GOT3 (cell line): ENCODE data around the gene BANF2.
"Not testable (repeated sequence)": the region's sequence is repeated elsewhere in the genome, so short reads cannot be mapped to it uniquely, and the experiment has no call there.

Experiments
- DNase-seq: peaks from one replicate; lab custom pipeline; 2025; ENCODE audit warnings: mixed read lengths; lab: John Stamatoyannopoulos, UW

The BANF2 gene

DNA sequence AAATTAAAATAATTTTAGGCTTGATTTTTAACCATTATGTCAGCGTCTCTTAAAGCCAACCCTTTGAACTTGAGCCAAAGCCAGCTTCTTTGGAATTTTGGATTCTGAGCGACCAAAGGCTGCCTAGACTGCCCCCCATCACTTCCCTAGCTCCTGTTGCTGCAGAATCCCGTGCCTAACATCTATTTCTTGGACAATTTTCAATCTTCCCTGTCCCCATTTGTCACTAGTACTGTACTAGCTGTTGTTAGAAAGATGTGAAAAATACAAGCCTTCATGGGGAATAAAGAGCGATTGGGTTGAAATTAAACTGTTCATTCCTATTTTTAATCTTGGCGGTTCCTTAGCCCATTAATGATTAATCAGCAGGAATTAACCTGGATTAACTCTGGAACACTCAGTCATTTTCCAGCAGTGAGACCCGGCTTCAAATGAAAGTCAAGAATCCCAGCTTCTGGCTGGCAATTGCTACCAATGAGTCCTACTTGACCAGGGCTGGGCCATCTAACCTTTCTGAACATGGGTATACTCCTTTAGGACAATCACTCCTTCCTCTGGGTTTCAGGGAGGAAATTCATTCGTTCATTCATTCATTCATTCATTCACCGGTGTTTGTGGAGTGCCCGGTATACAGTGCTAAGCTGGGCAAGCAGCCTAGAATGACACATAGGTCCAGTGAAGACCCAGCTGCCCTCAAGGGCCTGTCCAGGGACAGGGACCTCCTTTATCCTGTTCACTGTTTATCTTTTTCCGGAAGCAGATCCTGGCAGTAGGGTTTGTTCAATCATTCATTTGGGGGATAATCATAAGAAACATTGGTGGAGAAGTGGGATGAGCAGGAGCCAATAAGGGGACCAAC, 16.3 kb upstream of the BANF2 start:
- DNase-seq, result no peak

DNA sequence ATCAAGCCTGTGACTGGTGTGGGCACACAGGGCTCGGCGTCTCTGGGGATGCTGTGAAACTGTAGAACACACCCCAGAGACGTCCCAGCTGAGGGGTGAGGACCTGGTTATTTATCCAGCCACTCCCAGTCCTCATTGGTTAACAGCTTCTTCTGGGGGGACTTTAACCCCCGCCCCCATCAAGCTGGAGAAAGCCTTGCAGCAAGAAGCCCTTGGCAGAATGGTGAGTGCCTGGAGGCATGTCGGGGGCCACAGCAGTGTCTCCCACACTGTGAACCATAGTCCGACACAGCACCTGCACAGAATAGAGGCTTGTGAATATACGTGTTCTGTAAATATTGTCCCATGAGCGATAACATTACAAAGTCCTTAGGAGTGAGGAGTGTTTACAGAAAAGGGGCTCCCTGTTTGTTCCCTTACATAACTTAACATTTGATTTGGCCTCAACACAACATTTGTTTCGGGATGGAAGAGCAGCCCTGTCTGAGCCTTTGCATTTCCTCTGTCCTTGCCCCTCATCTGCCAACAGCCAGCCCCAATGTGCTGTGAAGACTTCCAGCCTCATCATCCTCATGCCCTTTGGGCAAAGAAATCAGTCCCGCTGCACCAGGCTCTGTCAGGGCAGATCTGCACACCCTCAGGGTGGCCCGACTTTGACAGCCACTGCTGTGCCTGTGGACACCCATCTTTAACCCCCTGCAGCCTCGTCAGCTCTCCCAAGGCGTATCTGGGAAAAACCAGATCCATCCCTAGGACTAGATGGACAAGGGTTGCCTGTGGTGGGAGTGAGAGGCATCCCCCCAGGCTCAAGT, 15.5 kb upstream of the BANF2 start:
- no peak for DNase-seq

DNA sequence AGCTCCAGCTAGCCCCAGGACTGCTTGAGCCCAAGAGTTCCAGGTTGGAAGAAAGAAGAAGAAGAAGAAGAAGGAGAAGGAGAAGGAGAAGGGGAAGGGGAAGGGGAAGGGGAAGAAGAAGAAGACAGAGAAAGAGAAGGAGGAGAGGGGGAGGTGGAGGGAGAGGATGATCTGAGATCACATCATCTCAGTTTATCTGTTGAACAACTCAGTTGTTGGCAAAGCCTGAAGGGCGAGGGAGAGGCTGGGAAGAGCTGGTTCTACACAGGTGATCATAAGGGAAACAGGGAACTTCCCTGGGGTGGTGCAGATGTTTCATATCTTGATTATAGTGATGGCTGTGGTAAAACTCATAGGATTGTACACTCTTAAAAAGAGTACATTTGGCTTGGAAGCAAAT, 14.6 kb upstream of the BANF2 start:
- DNase-seq, result no peak

DNA sequence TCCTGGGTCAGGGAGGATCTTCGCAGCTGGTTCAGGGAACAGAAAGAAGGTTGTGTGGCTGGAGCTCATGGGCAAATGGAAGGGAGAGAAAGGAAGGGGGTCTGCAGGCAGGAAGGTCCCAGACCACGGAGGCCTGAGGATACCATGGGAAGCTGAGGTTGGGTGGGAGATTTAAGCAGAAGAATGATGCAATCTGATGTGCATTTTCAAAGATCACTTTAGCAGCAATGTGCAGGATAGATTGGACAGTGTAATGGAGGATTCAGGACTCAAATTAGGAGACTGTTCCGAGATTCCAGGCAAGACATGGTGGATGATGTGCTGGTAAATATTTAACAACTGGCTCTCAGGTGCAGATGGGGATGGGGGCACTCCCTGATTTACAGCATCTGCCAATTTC, 12.0 kb upstream of the BANF2 start:
- DNase-seq, result no peak

DNA sequence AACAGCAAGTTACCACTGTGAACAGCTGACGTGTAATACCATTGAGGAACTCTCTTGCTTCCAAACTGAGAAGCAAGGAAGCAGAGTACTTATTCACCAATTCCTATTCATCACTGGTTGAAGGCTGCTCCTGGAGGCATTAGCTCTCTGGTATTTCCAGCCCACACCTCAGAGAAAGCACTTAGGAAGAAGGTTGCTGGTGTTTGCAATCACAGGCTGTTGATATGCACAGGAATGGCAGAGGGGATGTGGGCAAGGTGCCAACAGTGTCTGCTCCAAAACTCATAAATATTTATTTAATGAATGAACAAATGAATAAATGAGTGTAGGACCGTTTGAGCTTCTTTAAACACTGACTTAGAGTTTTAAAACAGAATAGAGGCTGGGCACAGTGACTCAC, 10.8 kb upstream of the BANF2 start:
- no peak for DNase-seq

DNA sequence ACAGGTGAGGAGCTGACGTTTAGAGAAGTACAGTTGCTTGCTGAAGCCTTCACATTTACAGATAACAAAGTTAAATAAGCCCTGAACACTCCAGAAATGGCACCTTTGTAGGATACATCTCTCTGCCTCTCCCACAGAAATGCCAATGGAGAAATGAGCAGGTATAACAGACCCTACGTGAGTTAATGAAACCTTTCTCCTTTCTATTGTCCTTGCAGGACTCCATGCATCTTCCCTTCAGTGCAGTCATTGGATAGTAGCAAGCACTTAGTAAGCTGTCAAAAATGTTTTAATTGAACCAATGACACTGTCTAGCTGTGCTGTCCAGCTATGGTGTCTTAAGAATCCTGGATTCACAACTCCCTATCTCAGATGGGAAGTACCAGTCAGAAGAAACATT, 9.6 kb upstream of the BANF2 start:
- no peak for DNase-seq

DNA sequence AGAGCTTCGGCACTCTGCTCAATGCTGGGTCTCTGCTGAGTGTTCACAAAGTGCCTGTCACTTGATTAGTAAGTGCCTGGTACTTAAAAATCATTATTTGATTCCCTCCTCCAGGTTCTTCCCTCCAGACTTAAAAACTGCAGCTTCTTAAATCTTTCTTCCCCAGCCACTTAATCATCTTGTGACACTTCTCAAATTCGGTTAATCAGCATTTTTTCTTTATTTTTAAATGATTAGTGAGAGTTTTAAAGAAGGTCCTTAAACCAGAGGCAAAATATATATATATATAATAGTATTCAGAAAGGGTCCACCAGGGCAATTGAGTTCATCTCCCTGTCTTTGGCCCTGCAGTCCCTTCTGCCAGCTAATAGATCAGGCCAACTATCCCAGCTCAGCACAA, 8.0 kb upstream of the BANF2 start:
- no peak for DNase-seq

DNA sequence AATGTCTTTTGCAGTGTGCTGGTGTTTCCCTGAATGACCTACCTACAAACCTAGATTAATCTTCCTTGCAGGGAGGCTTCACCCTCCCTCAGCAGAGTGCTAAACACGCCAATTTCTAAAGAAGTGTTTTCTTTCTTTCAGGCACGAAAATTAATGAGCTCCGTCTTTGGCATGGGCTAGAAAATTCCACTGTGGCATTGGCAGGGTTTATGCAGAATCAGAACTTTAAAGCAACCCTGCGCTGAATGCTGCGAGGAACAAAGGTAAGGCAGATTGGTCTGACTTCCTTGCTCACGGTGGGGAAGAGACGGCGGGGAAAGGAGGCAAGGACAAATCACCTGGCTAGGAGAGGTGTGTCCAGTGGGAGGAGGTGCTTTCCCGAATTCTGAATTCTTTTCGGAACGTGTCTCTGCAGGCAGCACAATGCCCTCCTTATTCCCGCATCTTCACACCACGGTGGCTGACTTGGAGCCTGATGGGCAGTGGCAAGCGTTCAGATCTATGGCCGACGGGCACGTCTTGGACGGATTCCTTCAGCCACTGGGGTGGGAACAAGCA, 6.2 kb upstream of the BANF2 start:
- no peak for DNase-seq

DNA sequence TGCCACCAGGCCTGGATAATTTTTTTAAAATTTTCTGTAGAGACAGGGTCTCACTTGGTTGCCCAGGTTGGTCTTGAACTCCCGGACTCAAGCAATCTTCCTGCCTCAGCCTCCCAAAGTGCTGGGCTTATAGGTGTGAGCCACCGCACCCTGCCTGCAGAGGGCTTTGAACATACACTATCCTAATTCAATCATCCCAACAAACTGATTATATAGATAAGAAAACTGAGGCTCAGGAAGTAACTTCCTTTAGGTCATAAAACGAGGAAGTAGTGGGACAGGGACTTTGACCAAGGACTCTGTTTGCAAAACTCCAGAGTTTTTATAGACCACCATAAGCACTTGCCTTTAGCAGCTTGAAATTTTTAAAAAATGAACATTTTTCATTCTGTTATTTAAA, 5.0 kb upstream of the BANF2 start:
- DNase-seq, result no peak

DNA sequence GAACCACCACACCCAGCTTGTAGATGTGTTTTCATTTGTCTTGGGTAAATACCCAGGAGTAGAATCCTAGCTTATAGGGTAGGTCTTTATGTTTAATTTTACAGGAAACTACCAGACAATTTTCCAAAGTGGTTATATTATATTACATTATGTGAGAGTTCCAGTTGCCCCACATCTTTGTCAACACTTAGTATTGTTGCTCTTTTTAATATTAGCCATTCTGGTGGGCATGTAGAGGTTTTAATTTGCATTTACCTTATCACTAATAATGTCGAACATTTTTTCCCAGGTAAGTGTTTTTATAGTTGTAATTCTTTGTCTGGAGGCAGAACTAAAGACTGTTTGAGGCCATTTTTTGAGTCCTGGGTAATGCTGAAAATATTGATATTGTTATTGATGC, 3.5 kb upstream of the BANF2 start:
- DNase-seq, result no peak

DNA sequence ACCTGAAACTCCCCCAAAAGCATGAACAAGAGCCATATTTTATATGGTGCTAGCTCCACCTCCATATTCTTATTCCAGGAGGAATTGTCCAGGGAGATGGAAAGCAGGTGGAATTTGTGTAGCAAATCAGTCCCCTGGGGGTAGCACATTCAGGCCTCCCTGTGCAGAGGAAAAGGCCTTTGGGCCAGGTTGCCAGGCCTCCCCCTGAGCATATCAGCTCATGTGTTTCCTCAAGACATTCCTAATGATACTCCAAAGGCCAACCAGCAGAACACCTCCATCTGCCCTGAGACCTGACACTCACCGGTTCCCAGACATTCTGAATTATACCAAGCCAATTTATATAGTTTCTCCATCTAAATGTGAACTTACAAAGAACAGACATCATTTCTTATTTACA, 2.6 kb upstream of the BANF2 start:
- DNase-seq, result no peak

DNA sequence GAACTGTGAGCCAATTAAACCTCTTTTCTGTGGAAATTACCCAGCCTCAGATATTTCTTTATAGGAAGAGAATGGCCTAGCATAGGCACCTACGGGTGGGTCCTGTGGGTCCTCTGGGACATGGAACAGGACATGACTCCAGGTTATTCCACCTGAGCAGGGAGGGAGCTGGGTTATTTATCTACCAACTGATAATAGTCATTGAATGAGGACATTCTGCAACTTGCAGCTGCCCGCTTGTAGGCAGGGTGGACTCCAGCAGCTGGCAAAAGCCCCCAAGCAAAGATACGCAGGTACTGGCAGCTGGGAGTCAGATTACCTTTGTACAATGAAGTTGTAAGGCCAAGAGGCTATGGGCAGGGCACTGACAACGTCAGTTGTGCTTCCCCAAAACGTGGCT, 1.4 kb upstream of the BANF2 start:
- no peak for DNase-seq

DNA sequence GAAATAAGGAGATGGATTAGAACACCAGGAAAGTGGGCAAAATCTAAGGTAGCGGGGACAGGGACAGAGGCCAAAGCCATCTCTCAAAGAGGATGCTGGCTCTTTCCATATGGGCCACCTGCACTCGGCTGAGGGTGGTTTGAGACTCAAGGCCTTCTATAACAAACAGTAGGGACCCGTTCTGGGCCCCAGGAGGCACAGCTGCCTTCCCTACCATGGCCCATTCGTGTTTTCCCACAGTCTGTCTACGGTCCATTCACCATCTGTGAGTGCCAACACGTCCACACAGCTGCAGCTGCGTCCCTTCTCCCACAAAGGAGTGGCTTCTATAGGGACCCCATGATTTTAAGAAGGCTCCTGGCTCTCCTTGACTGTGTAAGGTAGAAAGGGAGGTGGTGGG, 871 bp downstream of the BANF2 start:
- no peak for DNase-seq

DNA sequence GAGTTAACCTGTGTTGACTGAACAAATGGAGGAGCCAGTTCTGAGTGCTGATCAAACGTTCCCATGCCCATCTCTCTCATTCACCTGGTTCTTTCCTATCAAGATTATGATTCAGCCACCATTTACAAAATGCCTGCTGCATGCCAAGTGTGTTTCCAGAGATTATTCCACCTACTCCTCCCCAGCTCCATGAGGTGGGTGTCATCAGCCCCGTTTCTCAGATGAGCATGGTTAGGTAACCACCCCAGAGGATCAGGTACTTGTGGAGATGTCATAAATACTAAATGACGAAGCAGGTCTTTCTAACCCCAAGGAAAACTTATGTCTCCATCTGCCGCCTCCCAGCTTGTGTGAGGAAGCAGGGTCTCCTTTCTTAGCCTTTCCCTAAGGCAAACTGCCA, 2.1 kb downstream of the BANF2 start:
- DNase-seq, result no peak

DNA sequence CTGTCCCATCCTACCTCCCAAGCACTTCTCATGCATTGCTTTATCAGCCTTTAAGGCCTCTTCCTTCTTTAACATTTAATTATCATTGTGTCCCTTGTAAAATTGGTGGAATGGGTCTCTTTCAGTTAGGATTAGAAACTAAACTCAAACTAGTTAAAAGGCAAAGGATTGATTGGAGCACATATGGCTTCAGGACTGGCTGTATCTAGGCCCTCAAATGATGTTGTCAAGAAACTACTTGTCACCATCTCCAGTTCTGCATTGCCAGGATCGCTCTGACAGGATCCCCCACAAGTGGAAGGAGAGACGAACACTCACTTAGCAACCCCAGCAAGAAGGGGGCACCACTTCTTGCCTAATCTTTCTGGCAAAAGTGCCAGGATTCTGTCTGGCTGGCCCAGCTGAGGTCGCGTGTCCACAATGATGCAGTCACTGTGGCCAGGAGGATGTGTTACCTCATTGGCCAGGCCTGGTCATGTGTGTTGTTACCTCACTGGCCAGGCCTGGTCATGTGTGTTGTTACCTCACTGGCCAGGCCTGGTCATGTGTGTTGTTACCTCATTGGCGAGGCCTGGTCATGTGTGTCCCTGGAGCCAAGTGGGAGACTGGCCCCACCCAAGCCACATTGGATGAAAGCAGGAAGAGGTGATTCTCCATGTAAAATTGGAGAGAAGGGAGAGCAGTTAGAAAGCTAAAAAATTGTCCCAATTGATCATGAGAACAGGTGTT, 5.0 kb downstream of the BANF2 start:
- DNase-seq, result no peak

DNA sequence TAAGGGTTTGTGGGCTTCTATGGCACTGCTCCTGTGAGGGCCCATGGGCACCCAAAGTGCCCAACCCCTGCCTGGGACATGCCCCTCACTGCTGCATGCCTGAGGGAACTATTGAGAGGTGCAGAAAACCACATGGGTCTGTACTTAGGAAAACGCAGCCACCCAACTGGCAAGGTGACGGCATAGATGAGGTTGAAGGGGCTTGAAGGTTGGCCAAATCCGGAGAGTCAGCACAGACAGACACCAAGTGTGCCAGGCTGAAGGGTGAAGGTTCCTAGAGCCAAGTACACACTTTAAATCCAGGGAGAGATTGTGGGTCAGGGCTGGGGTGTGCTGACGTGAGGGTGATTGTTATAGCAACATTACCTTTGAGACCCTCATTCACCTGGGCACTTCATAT, 6.2 kb downstream of the BANF2 start:
- no peak for DNase-seq

DNA sequence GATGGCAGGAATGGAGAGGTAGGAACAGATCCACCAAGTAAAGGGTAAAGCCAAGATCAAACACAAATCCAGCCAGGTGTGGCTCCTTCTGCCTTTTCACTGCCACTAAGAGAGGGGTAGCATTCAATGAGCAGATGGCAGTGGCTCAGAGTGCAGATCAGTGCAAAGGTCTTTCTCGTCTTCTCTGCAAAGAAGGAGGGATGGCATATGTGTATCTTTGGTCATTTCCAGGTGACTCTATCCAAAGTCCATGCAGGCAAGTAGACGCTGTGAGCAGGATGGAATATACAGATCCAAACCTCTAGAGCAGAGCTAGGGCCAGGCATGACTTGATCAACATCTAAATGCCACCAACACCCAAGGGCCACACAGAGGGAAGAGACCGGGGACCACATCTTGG, 6.9 kb downstream of the BANF2 start:
- no peak for DNase-seq

DNA sequence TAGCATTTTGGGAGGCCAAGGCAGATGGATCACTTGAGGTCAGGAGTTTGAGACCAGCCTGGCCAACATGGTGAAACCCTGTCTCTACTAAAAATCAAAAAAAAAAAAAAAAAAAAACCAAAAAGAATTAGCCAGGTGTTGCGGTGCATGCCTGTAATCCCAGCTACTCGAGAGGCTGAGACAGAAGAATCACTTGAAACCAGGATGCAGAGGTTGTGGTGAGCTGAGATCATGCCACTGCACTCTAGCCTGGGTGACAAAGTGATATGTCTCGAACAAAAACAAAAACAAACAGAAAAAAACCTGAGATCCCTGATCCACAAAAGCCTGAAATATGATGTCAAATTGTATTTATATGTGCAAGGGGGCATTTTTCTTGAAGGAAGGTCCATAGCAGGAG, 8.2 kb downstream of the BANF2 start:
- DNase-seq, result not testable (repeated sequence)

DNA sequence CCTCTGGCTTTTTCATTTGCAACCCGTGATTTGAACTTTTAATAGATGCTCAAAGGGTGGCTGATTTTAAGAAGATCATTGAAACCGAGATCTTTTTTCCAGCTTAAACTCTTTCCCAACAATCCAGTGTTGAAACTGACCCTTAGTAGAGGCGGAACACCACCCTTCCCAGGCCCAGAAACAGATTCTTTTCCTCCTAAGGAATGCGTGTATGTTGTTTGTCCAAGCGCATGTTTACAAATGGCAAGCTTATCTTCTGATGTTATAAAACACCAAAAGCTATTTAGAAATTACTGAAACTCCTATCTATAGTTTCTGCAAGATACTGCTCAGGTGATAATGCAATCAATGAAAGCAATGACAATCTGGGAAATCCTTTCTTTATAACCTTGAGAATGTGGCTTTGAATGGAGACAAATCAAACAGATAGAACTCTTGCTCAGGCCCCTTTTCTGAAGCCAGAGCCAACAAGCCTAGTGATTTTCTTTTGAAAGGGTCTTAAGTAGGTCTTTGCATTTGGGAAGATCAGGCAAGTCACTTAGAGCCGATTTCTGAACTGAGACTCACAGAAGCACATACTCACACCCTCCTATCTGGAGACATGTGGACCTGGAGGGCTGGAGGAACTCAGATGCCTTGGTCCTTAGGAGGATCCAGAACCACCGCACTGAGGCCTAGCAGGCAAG, 9.1 kb downstream of the BANF2 start:
- DNase-seq, result no peak

DNA sequence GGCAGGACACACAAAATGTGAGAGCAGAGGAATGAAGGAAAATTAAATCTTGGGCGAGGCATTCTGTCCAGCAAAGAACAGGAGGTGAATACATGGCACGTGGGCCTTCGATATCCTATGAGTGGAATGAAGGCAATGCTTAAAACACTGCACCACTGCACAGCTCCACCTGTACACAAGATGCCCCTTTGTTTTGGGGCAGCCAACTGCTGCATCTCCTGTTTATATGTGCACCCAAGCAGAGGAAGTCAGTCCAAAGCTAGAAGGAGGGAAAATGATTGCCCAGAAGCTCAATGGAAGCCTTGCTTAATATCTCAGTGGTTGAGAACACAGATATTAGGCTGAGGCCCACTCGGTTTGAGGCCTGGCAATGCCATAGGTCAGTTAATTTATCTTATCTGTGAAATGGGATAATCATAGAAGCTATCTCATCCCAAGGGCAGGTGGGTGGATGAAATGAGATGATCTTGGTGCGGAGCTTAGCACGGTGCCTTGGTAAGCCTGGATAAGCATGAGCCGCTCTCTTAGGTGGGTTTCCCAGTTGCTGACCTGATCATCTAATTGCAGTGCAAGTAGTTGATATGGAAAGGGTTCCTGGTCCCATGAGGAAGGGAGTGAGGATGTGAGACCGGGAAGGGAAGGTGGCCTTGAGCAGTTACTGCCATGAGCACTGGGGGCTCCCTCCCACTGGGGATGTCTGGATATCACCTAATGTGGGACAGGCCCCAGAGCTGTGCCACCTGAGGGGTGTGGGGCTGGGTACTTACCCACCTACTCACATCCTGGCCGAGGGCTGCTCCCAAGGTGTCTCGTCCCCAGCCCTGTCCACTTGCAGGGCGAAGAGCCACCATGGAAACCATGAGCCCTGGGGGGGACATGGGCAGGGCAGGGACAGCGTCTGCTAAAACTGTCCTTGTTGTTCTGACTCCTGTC, 9.9 kb downstream of the BANF2 start:
- no peak for DNase-seq
